PC-3 (cell line): ENCODE measurements around the gene LIPA.

ENCODE experiments used
- CTCF ChIP-seq: fragments of 300-600 bp; sonication (generic); conservative IDR thresholded peaks from 2 replicates; pipeline ENCODE4 v1.5.1; 2017; ENCODE audit warnings: antibody characterized with exemption, low read depth, mild to moderate bottlenecking, low read length
- EZH2 ChIP-seq: fragments of 300-600 bp; sonication (generic); IDR thresholded peaks from one replicate; pipeline ENCODE4 v1.6.1; 2017; ENCODE audit warnings: antibody characterized with exemption, mild to moderate bottlenecking, low read length; ENCODE audit not compliant: unreplicated experiment

- TF ChIP-seq CTCF (no peak), EZH2 (no peak)
Observed at GRCh38 chr10:89296220-89296648, 44.7 kb upstream of the LIPA start.
